HG03469 (cell line): ENCODE data around the gene FBLN1.
"Not testable (repeated sequence)": the region's sequence is repeated elsewhere in the genome, so short reads cannot be mapped to it uniquely, and the experiment has no call there.

Experiments
- ATAC-seq: cut with Tn5 transposase; IDR thresholded peaks from one replicate; pipeline ENCODE4 v1.9.1; 2021; ENCODE audit warnings: mild to moderate bottlenecking, moderate library complexity, moderate number of reproducible peaks; ENCODE audit not compliant: unreplicated experiment

Gene FBLN1

DNA sequence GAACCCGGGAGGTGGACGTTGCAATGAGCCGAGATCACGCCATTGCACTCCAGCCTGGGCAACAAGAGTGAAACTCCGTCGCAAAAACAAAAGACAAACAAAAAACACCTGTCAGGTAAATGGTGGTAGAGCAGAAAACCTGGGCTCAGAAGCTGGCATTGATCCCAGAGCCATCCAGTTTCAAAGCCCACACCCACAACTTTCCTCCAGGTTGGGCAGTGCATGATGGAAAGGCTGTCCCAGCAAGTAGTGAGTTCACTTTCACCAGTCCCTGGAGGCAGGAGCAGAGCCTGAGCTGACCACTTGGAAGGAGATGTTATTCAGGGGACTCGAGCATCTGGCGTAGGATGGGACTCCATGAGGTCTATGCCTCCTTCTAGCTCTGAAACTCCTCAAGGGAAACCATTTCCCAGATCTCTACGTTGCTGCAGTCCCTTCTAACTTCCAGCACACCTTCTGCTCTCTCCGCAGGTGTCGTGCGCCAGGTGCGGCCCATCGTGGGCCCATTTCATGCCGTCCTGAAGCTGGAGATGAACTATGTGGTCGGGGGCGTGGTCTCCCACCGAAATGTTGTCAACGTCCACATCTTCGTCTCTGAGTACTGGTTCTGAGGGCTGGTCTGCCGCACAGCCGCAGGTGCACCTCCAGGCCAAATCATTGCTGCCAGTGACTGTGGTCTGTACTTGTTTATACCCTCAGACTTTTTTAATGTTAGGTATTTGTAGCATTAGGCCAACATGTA is 97.3 kb downstream of the FBLN1 start:
- ATAC-seq, result no peak

DNA sequence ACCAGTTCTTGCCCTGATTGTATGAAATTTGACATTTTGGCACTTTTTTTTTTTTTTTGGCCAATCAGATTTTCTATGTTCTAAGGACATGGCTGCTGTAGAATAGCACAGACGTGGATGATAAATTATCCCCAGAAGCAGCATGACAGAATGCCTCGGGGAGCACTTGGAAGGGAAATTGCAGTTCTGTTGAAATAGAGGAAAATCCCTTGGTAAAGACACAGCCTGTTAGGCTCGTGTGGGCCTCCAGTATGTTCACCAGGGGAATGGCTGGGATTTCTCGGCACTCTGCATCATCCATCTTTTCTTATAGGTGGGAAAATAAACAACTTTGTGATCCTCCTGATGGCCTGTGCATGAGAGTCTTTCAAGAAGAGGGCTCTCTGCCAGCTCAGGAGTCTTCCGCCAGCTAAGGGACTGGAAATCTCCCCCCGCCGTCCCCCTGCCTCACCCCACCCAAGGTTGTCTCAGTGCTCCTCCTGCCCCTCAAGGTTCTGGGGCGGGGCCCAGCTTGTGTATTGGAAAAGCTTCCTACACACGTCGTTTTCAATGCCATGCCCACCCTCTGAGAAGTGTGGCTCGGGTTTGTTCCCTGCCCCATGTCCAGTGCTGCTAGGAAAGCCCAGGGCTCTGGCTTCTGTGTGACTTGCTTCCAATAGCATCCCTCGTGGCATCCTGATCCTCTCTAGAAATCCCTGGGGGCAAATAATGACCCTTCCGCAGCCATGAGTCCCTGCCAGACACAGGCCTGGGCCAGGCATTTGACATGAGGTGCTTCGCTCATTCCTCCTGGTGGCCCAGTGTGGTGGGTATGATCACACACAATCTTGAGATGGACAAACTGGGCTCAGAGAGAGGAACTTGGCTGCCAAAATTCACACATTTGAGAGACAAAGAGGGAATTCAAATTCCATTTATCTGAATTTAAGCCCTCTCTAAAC is 98.4 kb downstream of the FBLN1 start:
- ATAC-seq, result no peak

DNA sequence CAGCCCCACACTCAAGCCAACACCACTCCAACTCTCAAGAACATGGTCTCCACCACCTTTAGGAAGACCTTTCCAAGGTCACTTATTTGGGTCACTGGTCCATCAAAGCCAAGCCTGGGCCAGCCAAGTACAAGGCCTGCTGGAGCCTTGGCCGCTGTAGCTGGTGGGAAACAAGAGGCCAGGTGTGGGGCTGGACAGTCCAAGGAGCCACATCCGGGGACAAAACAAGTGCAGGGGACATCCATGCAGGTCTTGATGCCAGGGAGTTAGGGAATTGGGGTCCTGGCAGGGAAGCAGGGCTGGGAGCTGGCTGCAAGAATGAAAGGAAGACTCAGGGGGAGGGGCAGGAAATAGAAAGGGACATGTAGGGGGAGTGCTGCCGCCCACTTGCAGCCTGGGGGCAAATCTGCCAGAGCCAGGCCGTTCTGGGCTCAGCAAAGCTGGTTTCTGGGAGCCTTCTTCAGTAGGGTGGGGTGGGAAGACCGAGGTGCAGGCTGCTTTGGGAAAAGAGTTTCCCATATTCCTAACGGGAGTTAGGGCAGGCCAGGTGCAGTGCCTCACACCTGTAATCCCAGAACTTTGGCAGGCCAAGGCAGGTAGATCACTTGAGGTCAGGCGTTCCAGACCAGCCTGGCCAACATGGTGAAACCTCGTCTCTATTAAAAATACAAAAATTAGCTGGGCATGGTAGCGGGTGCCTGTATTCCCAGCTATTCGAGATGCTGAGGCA is 99.5 kb downstream of the FBLN1 start:
- ATAC-seq, result no peak

DNA sequence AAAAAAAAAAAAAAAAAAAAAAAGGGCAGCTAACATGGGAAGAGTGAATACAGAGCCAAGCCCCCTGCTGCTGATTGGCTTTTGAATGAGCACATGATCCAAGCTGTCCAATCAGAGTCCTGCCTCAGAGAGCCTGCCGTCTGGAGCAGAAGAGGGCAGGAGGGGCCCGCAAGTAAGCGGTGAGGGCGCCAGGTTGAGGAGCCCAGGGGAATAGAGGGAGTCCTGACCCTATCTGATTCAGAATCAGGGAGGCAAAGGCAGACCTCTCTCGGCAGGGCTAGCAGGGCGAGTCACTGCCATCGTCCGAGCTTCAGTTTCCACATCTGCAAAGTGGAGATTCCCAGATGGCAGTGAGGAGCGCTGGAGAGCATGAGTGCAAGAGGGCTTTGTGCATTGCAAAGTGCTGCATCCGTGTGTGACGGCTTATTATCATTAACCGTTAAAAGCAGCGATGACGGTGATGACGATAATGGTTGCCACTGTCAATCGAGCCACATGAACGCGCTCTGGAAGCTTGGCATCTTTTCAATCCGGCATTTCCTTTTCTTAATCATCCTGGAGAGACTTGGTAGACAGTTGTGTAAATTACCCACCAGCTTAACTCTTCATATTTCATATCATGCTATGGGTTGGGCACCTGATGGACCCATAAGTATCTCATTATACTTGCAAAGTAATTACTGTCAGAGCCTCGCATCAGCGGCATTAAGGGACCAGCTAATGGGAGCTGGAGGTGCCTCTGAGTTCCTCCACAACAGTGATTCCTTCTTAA is 100.3 kb downstream of the FBLN1 start:
- no peak for ATAC-seq

- no peak for ATAC-seq
Measured at GRCh38 chr22:45603619-45604018, 100.9 kb downstream of the FBLN1 start.

DNA sequence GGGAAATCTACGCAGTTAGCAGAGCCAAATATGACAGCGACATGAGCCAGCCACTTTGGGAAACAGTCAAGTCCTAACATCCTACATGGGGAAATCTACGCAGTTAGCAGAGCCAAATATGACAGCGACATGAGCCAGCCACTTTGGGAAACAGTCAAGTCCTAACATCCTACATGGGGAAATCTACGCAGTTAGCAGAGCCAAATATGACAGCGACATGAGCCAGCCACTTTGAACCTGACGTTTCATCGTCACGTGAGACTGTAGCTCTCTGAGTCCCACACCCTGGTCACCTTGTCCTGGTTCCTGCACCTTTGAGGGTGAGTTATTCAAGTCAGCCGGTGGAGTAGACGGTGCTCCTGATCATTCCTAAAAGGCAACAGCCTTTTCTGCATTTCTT is 105.4 kb downstream of the FBLN1 start:
- not testable (repeated sequence) for ATAC-seq

- no peak for ATAC-seq
Measured at GRCh38 chr22:45608763-45609180, 106.1 kb downstream of the FBLN1 start.

DNA sequence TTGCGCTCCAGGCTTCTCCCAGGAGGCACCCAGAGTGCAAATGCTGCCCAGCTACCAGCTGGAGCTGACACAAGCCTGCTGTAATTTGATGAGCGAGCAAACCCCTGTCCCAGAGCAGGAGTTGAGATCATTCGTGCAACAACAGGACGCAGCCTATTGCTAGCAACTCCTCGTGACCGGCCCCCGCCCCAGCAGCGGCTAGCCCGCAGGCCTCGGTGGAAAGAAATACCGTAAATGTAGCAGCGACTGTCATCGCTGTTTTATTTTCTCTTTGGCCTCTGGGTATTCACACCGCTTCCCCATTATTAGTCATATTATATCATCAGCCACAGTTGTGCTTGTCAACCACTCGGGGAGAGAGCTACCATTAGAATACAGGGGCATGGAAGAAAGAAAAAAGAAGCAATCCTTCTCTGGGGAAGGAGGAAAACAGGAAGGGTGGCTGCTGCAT is 109.8 kb downstream of the FBLN1 start:
- ATAC-seq, result no peak

DNA sequence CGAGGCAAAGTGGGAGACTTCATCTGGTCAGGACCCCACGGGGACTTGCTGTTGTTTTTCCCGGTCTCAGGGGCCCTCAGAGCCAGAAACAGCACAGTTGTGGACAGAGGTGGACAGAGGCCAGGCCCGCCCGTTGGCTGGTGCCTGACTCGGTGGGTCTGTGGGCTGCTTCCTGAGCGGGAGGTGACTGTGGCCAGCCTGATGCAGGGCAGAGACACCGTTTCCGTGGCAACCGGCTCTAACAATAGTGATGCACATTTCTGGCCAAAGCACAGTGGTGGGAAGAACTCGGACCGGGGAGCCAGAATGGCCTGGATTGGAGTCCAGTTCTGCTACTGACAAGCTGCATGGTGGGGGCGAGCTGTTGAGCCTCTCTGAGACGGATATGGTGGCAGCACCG is 110.3 kb downstream of the FBLN1 start:
- ATAC-seq, result no peak

DNA sequence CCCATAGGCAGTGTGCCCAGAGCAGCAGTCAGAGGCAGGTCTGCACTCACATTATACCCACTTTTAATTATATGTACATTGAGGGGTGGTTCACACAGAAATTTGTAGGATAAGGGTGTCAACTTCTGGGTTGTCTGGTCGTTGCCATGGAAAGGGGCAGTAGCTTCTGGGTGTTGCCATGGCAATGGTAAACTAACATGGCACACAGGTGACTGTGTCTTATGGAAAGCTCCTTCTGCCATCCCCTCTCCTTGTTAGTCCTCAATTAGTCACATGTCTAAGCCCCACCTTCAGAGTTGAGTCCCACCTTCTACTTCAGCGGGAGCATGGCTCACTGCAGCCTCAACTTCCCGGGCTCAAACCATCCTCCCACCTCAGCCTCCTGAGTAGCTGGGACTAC is 112.7 kb downstream of the FBLN1 start:
- ATAC-seq, result no peak

DNA sequence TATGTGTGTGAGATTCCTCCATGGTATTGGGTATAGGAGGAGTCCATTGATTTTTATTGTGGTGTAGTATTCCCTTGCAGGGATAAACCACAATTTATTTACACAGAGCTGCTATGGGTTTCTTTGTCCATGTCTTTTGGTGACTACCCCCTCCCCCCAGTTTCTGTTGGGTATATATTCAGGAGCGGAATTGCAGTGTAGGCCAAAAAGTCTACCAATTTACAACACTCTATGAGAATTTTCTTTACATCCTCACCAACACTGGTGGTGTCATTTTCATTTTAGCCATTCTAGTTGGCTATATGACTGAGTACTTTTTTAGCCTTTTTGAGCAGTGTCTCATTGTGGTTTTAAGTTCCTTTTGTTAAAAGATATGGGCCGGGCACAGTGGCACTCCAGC is 113.7 kb downstream of the FBLN1 start:
- no peak for ATAC-seq

GRCh38 chr22:45617948-45618347 is 115.3 kb downstream of the FBLN1 start:
- no peak for ATAC-seq

GRCh38 chr22:45620706-45621105 is 118.0 kb downstream of the FBLN1 start:
- no peak for ATAC-seq

GRCh38 chr22:45621836-45622600 is 119.3 kb downstream of the FBLN1 start:
- no peak for ATAC-seq

- ATAC-seq, result not testable (repeated sequence)
Measured at GRCh38 chr22:45623464-45624145, 120.9 kb downstream of the FBLN1 start.

DNA sequence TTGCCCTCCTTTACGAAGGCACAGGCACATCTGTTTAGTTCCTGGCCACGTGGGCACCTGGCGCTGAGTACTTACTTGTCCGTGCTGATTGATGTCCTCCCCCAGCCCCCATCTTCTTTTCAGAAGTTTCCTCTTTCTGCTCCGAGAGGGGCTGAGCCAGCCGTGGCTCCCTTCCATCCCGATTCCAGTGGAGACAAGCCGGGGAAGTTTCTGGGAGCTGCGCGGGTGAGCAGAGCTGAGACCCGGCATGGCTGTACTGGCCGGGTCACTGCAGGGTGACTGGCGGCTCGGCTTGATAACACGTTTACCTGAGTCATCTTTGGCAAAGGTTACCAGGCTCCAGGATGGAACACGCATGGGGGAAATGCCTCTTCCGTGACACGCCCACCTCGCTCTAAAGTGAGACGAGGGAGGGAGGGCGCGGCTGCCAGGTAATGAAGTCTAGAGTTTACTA is 123.5 kb downstream of the FBLN1 start:
- ATAC-seq, result no peak

- no peak for ATAC-seq
Measured at GRCh38 chr22:45627489-45628233, 125.0 kb downstream of the FBLN1 start.

GRCh38 chr22:45628515-45628914 is 125.8 kb downstream of the FBLN1 start:
- ATAC-seq, result no peak
